ENCODE results near the gene MBD3L4. TPM values are rescaled to one million over a fixed set of nuclear protein-coding genes. Genes with fewer than 3 reads are reported as not detected.
"Not testable (repeated sequence)": the region's sequence is repeated elsewhere in the genome, so short reads cannot be mapped to it uniquely, and the experiment has no call there.

Gene MBD3L4
- total RNA-seq, result not detected
- not detected for polyA plus RNA-seq (ENCODE audit: insufficient read length in 2 of 2)
- long read RNA-seq, donor 1, result 0 reads
- long read RNA-seq, donor 2, result 0 reads
- long read RNA-seq, donor 3, result 0 reads
- long read RNA-seq, donor 4, result 0 reads

GRCh38 chr19:7040079-7040478, at the start of gene MBD3L4:
TSS of gene MBD3L4 (minus strand) at chr19:7040179. CDS start at chr19:7040144, 35 bp downstream.
- H3K36me3 ChIP-seq (ENCODE audit: control insufficient read depth, insufficient read depth, low read length); H3K4me1 ChIP-seq (ENCODE audit: control insufficient read depth, insufficient read depth, low read length); H3K9me3 ChIP-seq (ENCODE audit: control insufficient read depth, insufficient read depth, low read length); H3K27ac ChIP-seq (ENCODE audit: low read depth, low read length); H3K4me3 ChIP-seq (ENCODE audit: low read depth, low read length); DNase-seq (ENCODE audit: low read depth in 4 of 6, low spot score in 6 of 6); H3K27me3 ChIP-seq (ENCODE audit: control insufficient read depth, insufficient read depth, low read length): not testable (repeated sequence)
- WGBS (ENCODE audit: insufficient coverage), result no CpG with 5 or more reads among the region's 9 CpGs

DNA sequence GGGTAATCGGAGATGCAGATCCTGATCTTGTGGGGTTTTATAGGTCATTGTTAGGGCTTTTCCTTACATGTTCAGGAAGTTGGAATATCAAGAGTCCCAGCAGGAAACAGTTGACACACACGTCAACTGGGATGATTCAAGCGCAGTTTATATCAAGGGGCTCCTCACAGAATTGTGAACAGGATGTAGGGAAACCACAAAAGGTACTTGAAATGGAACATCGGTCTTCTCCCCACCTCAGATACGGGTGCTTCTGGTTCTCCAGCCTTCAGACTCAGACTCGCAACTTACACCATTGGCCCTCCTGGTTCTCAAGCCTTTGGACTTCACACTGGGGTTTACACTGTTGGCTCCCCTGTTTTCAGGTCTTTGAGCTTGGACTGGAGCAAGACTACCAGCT, 49.0 kb upstream of the MBD3L4 start:
- H3K9me3 ChIP-seq (ENCODE audit: control insufficient read depth, insufficient read depth, low read length), result peaks cover 5% of the 10 kb centered on the region
- no peaks in the 10 kb centered on the region for H3K27me3 ChIP-seq (ENCODE audit: control insufficient read depth, insufficient read depth, low read length)
- 100% methylated on average over 5 of the region's 6 CpGs for WGBS (ENCODE audit: insufficient coverage)
- H3K36me3 ChIP-seq (ENCODE audit: control insufficient read depth, insufficient read depth, low read length), result peaks cover 10% of the 10 kb centered on the region
- no peak overlapping the region for H3K27ac ChIP-seq (ENCODE audit: low read depth, low read length)
- H3K4me1 ChIP-seq (ENCODE audit: control insufficient read depth, insufficient read depth, low read length), result no peaks in the 10 kb centered on the region
- DNase-seq (ENCODE audit: low read depth in 4 of 6, low spot score in 6 of 6), result no peak
- H3K4me3 ChIP-seq (ENCODE audit: low read depth, low read length), result no peak overlapping the region

DNA sequence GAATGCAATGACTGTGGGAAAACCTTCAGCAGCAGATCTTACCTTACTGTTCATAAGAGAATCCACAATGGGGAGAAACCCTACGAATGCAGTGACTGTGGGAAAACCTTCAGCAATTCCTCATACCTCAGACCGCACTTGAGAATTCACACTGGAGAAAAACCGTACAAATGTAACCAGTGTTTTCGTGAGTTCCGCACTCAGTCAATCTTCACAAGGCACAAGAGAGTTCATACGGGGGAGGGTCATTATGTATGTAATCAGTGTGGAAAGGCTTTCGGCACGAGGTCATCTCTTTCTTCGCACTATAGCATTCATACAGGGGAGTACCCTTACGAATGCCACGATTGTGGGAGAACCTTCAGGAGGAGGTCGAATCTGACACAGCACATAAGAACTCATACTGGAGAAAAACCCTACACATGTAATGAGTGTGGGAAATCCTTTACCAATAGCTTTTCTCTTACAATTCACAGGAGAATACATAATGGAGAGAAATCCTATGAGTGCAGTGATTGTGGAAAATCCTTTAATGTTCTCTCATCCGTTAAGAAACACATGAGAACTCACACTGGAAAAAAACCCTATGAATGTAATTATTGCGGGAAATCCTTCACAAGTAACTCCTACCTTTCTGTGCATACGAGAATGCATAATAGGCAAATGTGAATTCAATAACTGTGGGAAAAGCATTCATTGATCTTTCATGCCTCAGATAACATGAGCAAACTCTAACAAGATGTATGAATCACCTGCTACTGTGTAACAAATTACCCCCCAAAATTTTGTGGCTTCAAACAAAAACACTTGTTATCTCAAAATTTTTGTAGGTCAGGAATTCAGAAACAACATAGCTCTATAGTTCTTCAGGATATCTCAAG, 43.3 kb upstream of the MBD3L4 start:
- Histone ChIP-seq H3K4me1 (ENCODE audit: control insufficient read depth, insufficient read depth, low read length) (no peaks in the 10 kb centered on the region), H3K9me3 (ENCODE audit: control insufficient read depth, insufficient read depth, low read length) (peaks cover 25% of the 10 kb centered on the region), H3K36me3 (ENCODE audit: control insufficient read depth, insufficient read depth, low read length) (peaks cover 58% of the 10 kb centered on the region), H3K4me3 (ENCODE audit: low read depth, low read length) (no peak overlapping the region), H3K27me3 (ENCODE audit: control insufficient read depth, insufficient read depth, low read length) (no peaks in the 10 kb centered on the region), H3K27ac (ENCODE audit: low read depth, low read length) (no peak overlapping the region)
- 100% methylated on average over 4 of the region's 15 CpGs for WGBS (ENCODE audit: insufficient coverage)
- DNase-seq (ENCODE audit: low read depth in 4 of 6, low spot score in 6 of 6), result peak in 1 of 6 donors; percentile 13

DNA sequence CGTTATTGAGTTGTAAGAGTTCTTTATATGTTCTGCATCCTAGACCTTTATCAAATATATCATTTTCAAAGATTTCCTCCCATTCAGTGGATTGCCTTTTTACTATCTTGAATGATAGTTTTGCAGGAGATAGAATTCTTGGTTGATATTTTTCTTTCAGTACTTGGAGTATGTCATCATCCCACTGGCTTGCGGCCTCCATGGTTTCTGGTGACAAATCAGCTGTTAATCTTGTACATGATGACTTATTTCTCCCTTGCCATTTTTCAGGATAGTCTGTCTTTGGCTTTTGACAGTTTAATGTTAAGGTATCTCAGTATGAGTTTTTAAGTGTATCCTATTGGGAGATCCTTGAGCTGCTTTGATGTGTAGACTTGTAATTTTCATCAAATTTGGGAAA, 38.0 kb upstream of the MBD3L4 start:
- Histone ChIP-seq H3K4me3 (ENCODE audit: low read depth, low read length) (no peak overlapping the region), H3K27me3 (ENCODE audit: control insufficient read depth, insufficient read depth, low read length) (no peaks in the 10 kb centered on the region), H3K27ac (ENCODE audit: low read depth, low read length) (no peak overlapping the region), H3K4me1 (ENCODE audit: control insufficient read depth, insufficient read depth, low read length) (no peaks in the 10 kb centered on the region), H3K36me3 (ENCODE audit: control insufficient read depth, insufficient read depth, low read length) (peaks cover 87% of the 10 kb centered on the region), H3K9me3 (ENCODE audit: control insufficient read depth, insufficient read depth, low read length) (peaks cover 22% of the 10 kb centered on the region)
- DNase-seq (ENCODE audit: low read depth in 4 of 6, low spot score in 6 of 6), result no peak
- 100% methylated on average over 1 of the region's 2 CpGs for WGBS (ENCODE audit: insufficient coverage)

DNA sequence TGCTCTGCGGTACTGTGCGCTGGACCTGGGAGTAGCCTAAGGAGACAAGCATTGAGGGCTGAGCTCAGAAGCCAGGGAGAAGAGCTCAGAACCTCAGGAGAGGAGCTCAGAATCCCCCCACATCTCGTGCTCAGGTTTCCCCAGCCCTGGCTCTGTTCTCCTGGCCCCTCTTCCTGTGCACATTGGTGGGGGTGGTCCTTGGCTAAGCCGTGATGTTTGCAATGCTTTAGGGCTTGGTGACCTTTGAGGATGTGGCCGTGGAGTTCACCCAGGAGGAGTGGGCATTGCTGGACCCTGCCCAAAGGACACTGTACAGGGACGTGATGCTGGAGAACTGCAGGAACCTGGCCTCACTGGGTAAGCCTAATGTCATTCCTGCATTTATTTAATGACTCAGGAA, 36.2 kb upstream of the MBD3L4 start:
- H3K27ac ChIP-seq (ENCODE audit: low read depth, low read length), result no peak overlapping the region
- 100% methylated on average over 4 of the region's 6 CpGs for WGBS (ENCODE audit: insufficient coverage)
- H3K9me3 ChIP-seq (ENCODE audit: control insufficient read depth, insufficient read depth, low read length), result peaks cover 11% of the 10 kb centered on the region
- peaks cover 82% of the 10 kb centered on the region for H3K36me3 ChIP-seq (ENCODE audit: control insufficient read depth, insufficient read depth, low read length)
- H3K4me3 ChIP-seq (ENCODE audit: low read depth, low read length), result no peak overlapping the region
- H3K27me3 ChIP-seq (ENCODE audit: control insufficient read depth, insufficient read depth, low read length), result no peaks in the 10 kb centered on the region
- DNase-seq (ENCODE audit: low read depth in 4 of 6, low spot score in 6 of 6), result no peak
- no peaks in the 10 kb centered on the region for H3K4me1 ChIP-seq (ENCODE audit: control insufficient read depth, insufficient read depth, low read length)

DNA sequence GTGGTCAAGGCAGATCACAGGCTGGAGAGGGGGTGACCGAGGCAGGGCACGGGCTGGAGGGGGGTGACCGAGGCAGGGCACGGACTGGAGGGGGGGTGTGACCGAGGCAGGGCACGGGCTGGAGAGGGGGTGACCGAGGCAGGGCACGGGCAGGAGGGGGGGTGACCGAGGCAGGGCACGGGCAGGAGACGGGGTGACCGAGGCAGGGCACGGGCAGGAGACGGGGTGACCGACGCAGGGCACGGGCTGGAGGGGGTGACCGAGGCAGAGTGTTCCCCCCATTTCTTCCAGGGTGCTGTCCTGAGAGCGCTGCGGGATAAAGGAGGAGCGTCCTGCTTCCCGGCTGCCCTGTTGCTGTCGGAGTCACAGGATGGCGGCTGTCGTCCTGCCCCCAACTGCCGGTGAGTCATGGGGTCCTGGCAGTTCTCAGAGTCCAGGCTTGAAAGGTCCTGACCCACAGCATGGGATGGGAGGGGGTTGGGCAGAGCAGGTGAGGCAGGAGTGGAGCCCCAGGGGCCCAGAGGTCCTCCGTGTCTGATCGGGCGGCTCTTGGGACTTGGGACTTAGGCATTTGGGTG, 34.8 kb upstream of the MBD3L4 start:
- no peak overlapping the region for H3K27ac ChIP-seq (ENCODE audit: low read depth, low read length)
- H3K4me1 ChIP-seq (ENCODE audit: control insufficient read depth, insufficient read depth, low read length), result no peaks in the 10 kb centered on the region
- WGBS (ENCODE audit: insufficient coverage), result 98% methylated on average over 23 of the region's 29 CpGs
- no peak overlapping the region for H3K4me3 ChIP-seq (ENCODE audit: low read depth, low read length)
- peaks cover 6% of the 10 kb centered on the region for H3K9me3 ChIP-seq (ENCODE audit: control insufficient read depth, insufficient read depth, low read length)
- DNase-seq (ENCODE audit: low read depth in 4 of 6, low spot score in 6 of 6), result no peak
- peaks cover 69% of the 10 kb centered on the region for H3K36me3 ChIP-seq (ENCODE audit: control insufficient read depth, insufficient read depth, low read length)
- no peaks in the 10 kb centered on the region for H3K27me3 ChIP-seq (ENCODE audit: control insufficient read depth, insufficient read depth, low read length)

GRCh38 chr19:7072541-7072940, 32.6 kb upstream of the MBD3L4 start:
- no peak for DNase-seq (ENCODE audit: low read depth in 4 of 6, low spot score in 6 of 6)
- no peaks in the 10 kb centered on the region for H3K4me1 ChIP-seq (ENCODE audit: control insufficient read depth, insufficient read depth, low read length)
- H3K36me3 ChIP-seq (ENCODE audit: control insufficient read depth, insufficient read depth, low read length), result peaks cover 54% of the 10 kb centered on the region
- H3K4me3 ChIP-seq (ENCODE audit: low read depth, low read length), result no peak overlapping the region
- peaks cover 3% of the 10 kb centered on the region for H3K9me3 ChIP-seq (ENCODE audit: control insufficient read depth, insufficient read depth, low read length)
- H3K27ac ChIP-seq (ENCODE audit: low read depth, low read length), result no peak overlapping the region
- WGBS (ENCODE audit: insufficient coverage), result 95% methylated on average over 5 of the region's 6 CpGs
- H3K27me3 ChIP-seq (ENCODE audit: control insufficient read depth, insufficient read depth, low read length), result no peaks in the 10 kb centered on the region

GRCh38 chr19:7069904-7070226, 29.9 kb upstream of the MBD3L4 start:
- no peaks in the 10 kb centered on the region for H3K27me3 ChIP-seq (ENCODE audit: control insufficient read depth, insufficient read depth, low read length)
- peak overlapping the region; percentile 70 for H3K27ac ChIP-seq (ENCODE audit: low read depth, low read length)
- 0% methylated on average over 6 of the region's 12 CpGs for WGBS (ENCODE audit: insufficient coverage)
- H3K9me3 ChIP-seq (ENCODE audit: control insufficient read depth, insufficient read depth, low read length), result no peaks in the 10 kb centered on the region
- peaks cover 31% of the 10 kb centered on the region for H3K36me3 ChIP-seq (ENCODE audit: control insufficient read depth, insufficient read depth, low read length)
- no peaks in the 10 kb centered on the region for H3K4me1 ChIP-seq (ENCODE audit: control insufficient read depth, insufficient read depth, low read length)
- DNase-seq (ENCODE audit: low read depth in 4 of 6, low spot score in 6 of 6), result no peak
- H3K4me3 ChIP-seq (ENCODE audit: low read depth, low read length), result peak overlapping the region; percentile 85

GRCh38 chr19:7069042-7069903, 29.3 kb upstream of the MBD3L4 start, which contains the start of gene ZNF557:
TSS of gene ZNF557 (plus strand) at chr19:7069703. CDS start at chr19:7075075, 5,372 bp downstream.
- H3K4me1 ChIP-seq (ENCODE audit: control insufficient read depth, insufficient read depth, low read length), result no peaks in the 10 kb centered on the region
- H3K27me3 ChIP-seq (ENCODE audit: control insufficient read depth, insufficient read depth, low read length), result no peaks in the 10 kb centered on the region
- peak within 1 kb of the TSS; percentile 85 for H3K4me3 ChIP-seq (ENCODE audit: low read depth, low read length)
- under 1% methylated on average over 56 of the region's 56 CpGs for WGBS (ENCODE audit: insufficient coverage)
- peak; percentile 90 to 99 (median 94) for DNase-seq (ENCODE audit: low read depth in 4 of 6, low spot score in 6 of 6)
- H3K36me3 ChIP-seq (ENCODE audit: control insufficient read depth, insufficient read depth, low read length), result peaks cover 25% of the 10 kb centered on the region
- H3K27ac ChIP-seq (ENCODE audit: low read depth, low read length), result peak within 1 kb of the TSS; percentile 70
- no peaks in the 10 kb centered on the region for H3K9me3 ChIP-seq (ENCODE audit: control insufficient read depth, insufficient read depth, low read length)

Measured in spinal cord (tissue), 10 donors.